ENCODE data around the gene ALK. TPM values are rescaled to one million over a fixed set of nuclear protein-coding genes. Genes with fewer than 3 reads are reported as not detected.

The ALK gene
- polyA plus RNA-seq, 1 of the 3 experiments (the other 2 are of a cell fraction): 0.30 TPM

- no peak for TF ChIP-seq NRF1 (IDR thresholded peaks at IDR 0.05; ENCODE audit: low read depth, low read length)
Observed at GRCh38 chr2:29744976-29745375, 176.4 kb downstream of the ALK start (continued).

DNA sequence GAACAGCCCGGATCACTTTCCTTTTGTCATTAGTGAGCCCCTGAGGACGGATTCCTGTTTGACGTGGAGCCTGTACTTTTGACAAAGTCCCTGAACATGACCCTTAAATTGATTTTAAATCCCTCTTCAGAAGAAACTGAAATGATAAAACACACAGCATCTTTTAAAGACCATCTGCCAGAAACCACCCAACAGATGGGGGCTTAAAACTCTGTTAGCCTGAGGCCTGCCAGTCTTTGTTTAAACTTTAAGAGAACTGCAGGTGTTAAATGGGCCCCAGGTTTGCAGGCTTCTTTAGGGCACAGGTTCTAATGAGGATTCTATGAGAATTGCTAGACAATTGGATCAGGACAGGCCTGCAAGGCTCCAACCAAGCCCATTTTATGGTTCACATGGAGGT is 177.9 kb downstream of the ALK start:
- no peak for DNase-seq
- no peaks in the 10 kb centered on the region for H3K27me3 ChIP-seq (ENCODE audit: insufficient read depth)
- H2AFZ ChIP-seq (ENCODE audit: low read depth): no peak overlapping the region
- peaks cover 0 to 18% of the 10 kb centered on the region in 2 experiments; a peak in 1 of 4 replicates for H3K4me1 ChIP-seq (ENCODE audit: control insufficient read depth in 1 of 2, insufficient read depth in 2 of 2, low read depth in 1 of 2, low read length in 1 of 2)
- H4K20me1 ChIP-seq (ENCODE audit: insufficient read depth): no peaks in the 10 kb centered on the region
- ChIA-PET POLR2A (no interaction called here), CTCF (interaction anchor here (1.6 kb wide), 1 partner anchor 19 kb away, joined by 4 read pairs; no protein-coding TSS in a partner anchor)
- H3K4me2 ChIP-seq: no peak overlapping the region
- H3K79me2 ChIP-seq (ENCODE audit: insufficient read depth): no peaks in the 10 kb centered on the region
- H3K9me2 ChIP-seq: no peaks in the 10 kb centered on the region
- H3F3A ChIP-seq (replicated peaks; ENCODE audit: insufficient read depth): no peaks in the 10 kb centered on the region
- no peak overlapping the region for H3K4me3 ChIP-seq (ENCODE audit: low read depth in 2 of 2, low read length in 1 of 2)
- no peaks in the 10 kb centered on the region for H3K9me3 ChIP-seq
- TF ChIP-seq POLR2AphosphoS5 (IDR thresholded peaks at IDR 0.05; ENCODE audit: low read depth, low read length) (no peak), TAF1 (IDR thresholded peaks at IDR 0.05; ENCODE audit: borderline replicate concordance, low read depth, low read length) (no peak), JUND (IDR thresholded peaks at IDR 0.05) (no peak), NFIC (IDR thresholded peaks at IDR 0.05; ENCODE audit: borderline replicate concordance) (no peak), MAX (IDR thresholded peaks at IDR 0.05; ENCODE audit: low read depth) (no peak), SIN3A (IDR thresholded peaks at IDR 0.05; ENCODE audit: borderline replicate concordance, low read depth, low read length) (no peak), TCF12 (IDR thresholded peaks at IDR 0.05) (no peak), RXRA (IDR thresholded peaks at IDR 0.05; ENCODE audit: borderline replicate concordance, low read depth) (no peak), EZH2phosphoT487 (IDR thresholded peaks at IDR 0.05; ENCODE audit: borderline replicate concordance, low read depth) (no peak), MXI1 (IDR thresholded peaks at IDR 0.05; ENCODE audit: low read depth, low read length) (no peak), RFX5 (IDR thresholded peaks at IDR 0.05; ENCODE audit: low read length) (no peak), GATA2 (CRISPR knock-in tag; IDR thresholded peaks at IDR 0.05) (no peak), CHD2 (IDR thresholded peaks at IDR 0.05; ENCODE audit: low read length, partially characterized antibody) (no peak), SMC3 (IDR thresholded peaks at IDR 0.05; ENCODE audit: low read depth, low read length) (no peak), CTCF (IDR thresholded peaks at IDR 0.05) (no peak), FOXM1 (IDR thresholded peaks at IDR 0.05; ENCODE audit: low read depth) (no peak), MEF2A (IDR thresholded peaks at IDR 0.05; ENCODE audit: borderline replicate concordance, low read depth) (no peak)
- TF ChIP-seq, protein P1, sequence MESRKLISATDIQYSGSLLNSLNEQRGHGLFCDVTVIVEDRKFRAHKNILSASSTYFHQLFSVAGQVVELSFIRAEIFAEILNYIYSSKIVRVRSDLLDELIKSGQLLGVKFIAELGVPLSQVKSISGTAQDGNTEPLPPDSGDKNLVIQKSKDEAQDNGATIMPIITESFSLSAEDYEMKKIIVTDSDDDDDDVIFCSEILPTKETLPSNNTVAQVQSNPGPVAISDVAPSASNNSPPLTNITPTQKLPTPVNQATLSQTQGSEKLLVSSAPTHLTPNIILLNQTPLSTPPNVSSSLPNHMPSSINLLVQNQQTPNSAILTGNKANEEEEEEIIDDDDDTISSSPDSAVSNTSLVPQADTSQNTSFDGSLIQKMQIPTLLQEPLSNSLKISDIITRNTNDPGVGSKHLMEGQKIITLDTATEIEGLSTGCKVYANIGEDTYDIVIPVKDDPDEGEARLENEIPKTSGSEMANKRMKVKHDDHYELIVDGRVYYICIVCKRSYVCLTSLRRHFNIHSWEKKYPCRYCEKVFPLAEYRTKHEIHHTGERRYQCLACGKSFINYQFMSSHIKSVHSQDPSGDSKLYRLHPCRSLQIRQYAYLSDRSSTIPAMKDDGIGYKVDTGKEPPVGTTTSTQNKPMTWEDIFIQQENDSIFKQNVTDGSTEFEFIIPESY (IDR thresholded peaks at IDR 0.05; ENCODE audit: borderline replicate concordance, low read depth): no peak
- TF ChIP-seq, protein P2, sequence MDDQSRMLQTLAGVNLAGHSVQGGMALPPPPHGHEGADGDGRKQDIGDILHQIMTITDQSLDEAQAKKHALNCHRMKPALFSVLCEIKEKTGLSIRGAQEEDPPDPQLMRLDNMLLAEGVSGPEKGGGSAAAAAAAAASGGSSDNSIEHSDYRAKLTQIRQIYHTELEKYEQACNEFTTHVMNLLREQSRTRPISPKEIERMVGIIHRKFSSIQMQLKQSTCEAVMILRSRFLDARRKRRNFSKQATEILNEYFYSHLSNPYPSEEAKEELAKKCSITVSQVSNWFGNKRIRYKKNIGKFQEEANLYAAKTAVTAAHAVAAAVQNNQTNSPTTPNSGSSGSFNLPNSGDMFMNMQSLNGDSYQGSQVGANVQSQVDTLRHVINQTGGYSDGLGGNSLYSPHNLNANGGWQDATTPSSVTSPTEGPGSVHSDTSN (IDR thresholded peaks at IDR 0.05): no peak
- TF ChIP-seq, protein P3, sequence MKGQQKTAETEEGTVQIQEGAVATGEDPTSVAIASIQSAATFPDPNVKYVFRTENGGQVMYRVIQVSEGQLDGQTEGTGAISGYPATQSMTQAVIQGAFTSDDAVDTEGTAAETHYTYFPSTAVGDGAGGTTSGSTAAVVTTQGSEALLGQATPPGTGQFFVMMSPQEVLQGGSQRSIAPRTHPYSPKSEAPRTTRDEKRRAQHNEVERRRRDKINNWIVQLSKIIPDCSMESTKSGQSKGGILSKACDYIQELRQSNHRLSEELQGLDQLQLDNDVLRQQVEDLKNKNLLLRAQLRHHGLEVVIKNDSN (IDR thresholded peaks at IDR 0.05; ENCODE audit: borderline replicate concordance, low read depth): no peak
- no peak overlapping the region for H3K9ac ChIP-seq
- no peak overlapping the region; a peak in 1 of 4 replicates for H3K27ac ChIP-seq (ENCODE audit: low read depth in 2 of 2, low read length in 1 of 2)
- 80% methylated on average over 3 of the region's 3 CpGs for WGBS (ENCODE audit: low lambda C conversion rate)
- H3K36me3 ChIP-seq (replicated peaks in 1 of 2; ENCODE audit: control insufficient read depth in 1 of 2, insufficient read depth in 2 of 2, low read length in 1 of 2): no peaks in the 10 kb centered on the region
